K562 (cell line): ENCODE data around the gene TBX10. TPM values are rescaled to one million over a fixed set of nuclear protein-coding genes. Genes with fewer than 3 reads are reported as not detected.

ENCODE experiments used
- ATAC-seq: fragments of 200-7000 bp; cut with Tn5 transposase; 3 replicates; pipeline ENCODE4 v1.9.1; 2020; ENCODE audit warnings: moderate library complexity
- BruUV-seq: library from RNA; stranded (reverse); fragments of 400-500 nt; replicated peaks from 2 replicates; lab custom pipeline; 2021; lab: Mats Ljungman, UMichigan
- CTCF ChIA-PET: fragments of 300-600 bp; formaldehyde crosslinking; extraction: SDS; loops from one replicate; lab custom pipeline; 2021; ENCODE audit warnings: low intra/inter-chr PET ratio; lab: Yijun Ruan, JAX
- POLR2A ChIA-PET: fragments of 300-600, 350-650 bp; sonication (Branson Sonifier 250); formaldehyde crosslinking; extraction: SDS; loops from one replicate; lab custom pipeline; 2021; ENCODE audit warnings: antibody characterized with exemption, inconsistent platforms; lab: Yijun Ruan, JAX
- DNase-seq, 4 experiments: peaks; one replicate each; pipeline versions ENCODE4 v3.0.0 to v3.0.0-alpha.2; 2011 to 2018; ENCODE audit warnings: low spot score in 3 of 4, mixed read lengths in 3 of 4; ENCODE audit errors: extremely low read depth in 1 of 4
- FAIRE-seq: peaks from 2 replicates; lab custom pipeline; 2011; peaks lifted over from hg19 to GRCh38; lab: Jason Lieb, UNC
- H2AFZ ChIP-seq: 2 replicates; pipeline ENCODE4 v1.6.0; 2011; ENCODE audit warnings: low read depth, low read length, control low read depth, inconsistent platforms
- H3K27ac ChIP-seq: fragments of 200-600 bp; 3 replicates; pipeline ENCODE4 v1.8.0; 2011; ENCODE audit warnings: low read depth, mild to moderate bottlenecking, control low read depth, inconsistent platforms, low read length, moderate library complexity, mixed read lengths; ENCODE audit errors: extremely low read depth
- H3K27me3 ChIP-seq, 2 experiments: fragments of 300-600 bp in 1 of 2; 2 replicates in 1 of 2; 3 replicates in 1 of 2; pipeline versions ENCODE4 v1.6.0 to v1.8.0; 2011; ENCODE audit warnings: inconsistent platforms in 2 of 2, low read length in 2 of 2, mild to moderate bottlenecking in 1 of 2, mixed read lengths in 1 of 2, moderate library complexity in 1 of 2; ENCODE audit not compliant: control insufficient read depth in 2 of 2, insufficient read depth in 2 of 2
- H3K36me3 ChIP-seq: fragments of 300-600 bp; 3 replicates; pipeline ENCODE4 v1.8.0; 2011; ENCODE audit warnings: mild to moderate bottlenecking, low read length, inconsistent platforms; ENCODE audit not compliant: control insufficient read depth, insufficient read depth
- H3K4me1 ChIP-seq, 2 experiments: fragments of 200-600 bp in 1 of 2; replicated peaks in 1 of 2; 2 replicates in 1 of 2; 3 replicates in 1 of 2; pipeline versions ENCODE4 v1.5.1 to v1.8.0; 2011; ENCODE audit warnings: inconsistent platforms in 2 of 2, low read length in 2 of 2, mild to moderate bottlenecking in 1 of 2, mixed read lengths in 1 of 2, moderate library complexity in 1 of 2; ENCODE audit not compliant: control insufficient read depth in 2 of 2, insufficient read depth in 2 of 2
- H3K4me2 ChIP-seq: 2 replicates; pipeline ENCODE4 v1.6.1; 2011; ENCODE audit warnings: low read length, control low read depth, inconsistent platforms, mixed read lengths; ENCODE audit not compliant: insufficient read depth
- H3K4me3 ChIP-seq: fragments of 200-600 bp; sonication (generic), shearing (Covaris generic); 2 replicates; pipeline ENCODE4 v1.5.1; 2016; ENCODE audit warnings: control low read depth, inconsistent platforms
- H3K79me2 ChIP-seq: fragments of 200-600 bp; 3 replicates; pipeline ENCODE4 v1.8.0; 2011; ENCODE audit warnings: low read length, inconsistent platforms; ENCODE audit not compliant: control insufficient read depth, insufficient read depth
- H3K9ac ChIP-seq, 2 experiments: 2 replicates each; pipeline versions ENCODE4 v1.6.0 to v1.6.1; 2011; ENCODE audit warnings: low read depth in 2 of 2, low read length in 2 of 2, control low read depth in 1 of 2, inconsistent platforms in 1 of 2, mild to moderate bottlenecking in 1 of 2, mixed read lengths in 1 of 2; ENCODE audit not compliant: insufficient read depth in 1 of 2
- H3K9me1 ChIP-seq: one replicate; pipeline ENCODE4 v1.6.0; 2011; ENCODE audit warnings: inconsistent platforms, mild to moderate bottlenecking, low read length, moderate library complexity; ENCODE audit not compliant: control insufficient read depth, insufficient read depth
- H3K9me3 ChIP-seq: replicated peaks from 2 replicates; pipeline ENCODE4 v1.5.1; 2011; ENCODE audit warnings: low read depth, low read length, inconsistent platforms; ENCODE audit not compliant: control insufficient read depth, insufficient read depth
- H4K20me1 ChIP-seq: replicated peaks from 2 replicates; pipeline ENCODE4 v1.6.1; 2011; ENCODE audit warnings: low read length, inconsistent platforms, mixed read lengths; ENCODE audit not compliant: control insufficient read depth, insufficient read depth
- ARHGAP35 ChIP-seq: fragments of 450-650 bp; IDR thresholded peaks from 2 replicates; pipeline ENCODE4 v1.6.1; 2018; ENCODE audit not compliant: partially characterized antibody
- BRD9 ChIP-seq: fragments of 450-650 bp; IDR thresholded peaks from 2 replicates; pipeline ENCODE4 v1.6.1; 2018; ENCODE audit warnings: low read depth; ENCODE audit not compliant: partially characterized antibody
- CC2D1A ChIP-seq: fragments of 450-650 bp; IDR thresholded peaks from 2 replicates; pipeline ENCODE4 v1.6.1; 2017; ENCODE audit warnings: mild to moderate bottlenecking
- E2F3 ChIP-seq: fragments of 250-450 bp; sonication (Bioruptor Pico); IDR thresholded peaks from 2 replicates; pipeline ENCODE4 v1.4.0; 2020; ENCODE audit warnings: mild to moderate bottlenecking
- FOXA1 ChIP-seq: fragments of 450-650 bp; IDR thresholded peaks from 2 replicates; pipeline ENCODE4 v1.6.1; 2016; ENCODE audit warnings: mild to moderate bottlenecking, borderline replicate concordance
- GTF2E2 ChIP-seq: fragments of 200-800 bp; sonication (Bioruptor generic); IDR thresholded peaks from 2 replicates; pipeline ENCODE4 v1.6.1; 2016; ENCODE audit warnings: missing genetic modification characterization, missing compliant biosample characterization
- HNRNPK ChIP-seq: fragments of 200-400 bp; formaldehyde crosslinking; IDR thresholded peaks from one replicate; pipeline ENCODE4 v1.6.1; 2018; ENCODE audit warnings: mild to moderate bottlenecking, low read depth, low read length; ENCODE audit not compliant: poor library complexity, severe bottlenecking
- MEF2A ChIP-seq: IDR thresholded peaks from 2 replicates; pipeline ENCODE4 v1.6.1; 2011; ENCODE audit warnings: low read depth, mild to moderate bottlenecking, low read length, moderate library complexity; ENCODE audit not compliant: control insufficient read depth
- NFE2 ChIP-seq: IDR thresholded peaks from 2 replicates; pipeline ENCODE4 v1.6.1; 2014; ENCODE audit warnings: antibody characterized with exemption, low read depth
- PHF20 ChIP-seq: fragments of 450-650 bp; IDR thresholded peaks from 2 replicates; pipeline ENCODE4 v1.6.1; 2018; ENCODE audit not compliant: partially characterized antibody
- SLC30A9 ChIP-seq: fragments of 250-450 bp; sonication (Bioruptor Pico); IDR thresholded peaks from 2 replicates; pipeline ENCODE4 v1.8.0; 2022; ENCODE audit warnings: mild to moderate bottlenecking, moderate library complexity
- SREBF1 ChIP-seq: fragments of 150-350 bp; IDR thresholded peaks from 2 replicates; pipeline ENCODE4 v1.6.1; 2014; ENCODE audit warnings: antibody characterized with exemption, low read depth, low read length, borderline replicate concordance
- SRSF3 ChIP-seq: fragments of 200-400 bp; formaldehyde crosslinking; IDR thresholded peaks from 2 replicates; pipeline ENCODE4 v1.6.1; 2016; ENCODE audit warnings: mild to moderate bottlenecking, low read length, moderate library complexity; ENCODE audit not compliant: insufficient read depth
- STAT5A ChIP-seq: IDR thresholded peaks from 2 replicates; pipeline ENCODE4 v1.6.1; 2012; ENCODE audit warnings: low read length, inconsistent platforms, borderline replicate concordance
- U2AF1 ChIP-seq: fragments of 200-400 bp; formaldehyde crosslinking; optimal IDR thresholded peaks from 2 replicates; pipeline ENCODE3; 2017; ENCODE audit warnings: mild to moderate bottlenecking, low read depth, low read length, moderate library complexity
- ZBTB1 ChIP-seq: sonication (generic); formaldehyde crosslinking; IDR thresholded peaks from 2 replicates; pipeline ENCODE4 v1.8.1; 2023; ENCODE audit warnings: missing genetic modification reagents, low read depth, mild to moderate bottlenecking, borderline replicate concordance
- ZBTB17 ChIP-seq: fragments of 450-650 bp; formaldehyde crosslinking; IDR thresholded peaks from 2 replicates; pipeline ENCODE4 v1.4.0; 2020; ENCODE audit warnings: mild to moderate bottlenecking
- ZNF140 ChIP-seq: fragments of 250-450 bp; sonication (Bioruptor Pico); IDR thresholded peaks from 2 replicates; pipeline ENCODE4 v1.8.0; 2021; ENCODE audit warnings: moderate library complexity, mild to moderate bottlenecking, inconsistent platforms
- WGBS: fragments of 100-300 bp; shearing (Covaris generic); methylation state at CpG from one replicate; pipeline ENCODE4 v1.1.6; 2016; ENCODE audit warnings: low coverage, mixed read lengths; ENCODE audit not compliant: insufficient coverage; ENCODE audit errors: missing lambda C conversion rate; 5-methylcytosine and 5-hydroxymethylcytosine counted together
- in situ Hi-C: fragments of 300-500 bp; cut with MboI; formaldehyde crosslinking; loops from 4 replicates; pipeline ENCODE4 v1.15.0; 2018; ENCODE audit warnings: inconsistent platforms, mixed read lengths
- intact Hi-C: fragments of 100-400 bp; cut with micrococcal nuclease; formaldehyde crosslinking; loops from 2 replicates; pipeline ENCODE4 v1.14.2; 2022
- polyA plus RNA-seq, 8 experiments: library from polyadenylated mRNA; depleted of rRNA in 4 of 8; stranded (reverse) in 5 of 8; unstranded in 3 of 8; fragments of >200 nt; fragmentation: Nextera tagmentation in 2 of 8; fragmentation: Illumina TruSeq in 1 of 8; extraction: Ambion mirVana in 2 of 8; extraction: Trizol in 1 of 8; gene quantifications; 2 replicates each; pipeline versions ENCODE4 v1.2.1 to v1.2.3, GENCODE V29; 2011 to 2014; ENCODE audit warnings: inconsistent platforms in 1 of 8, missing spikeins in 1 of 8
- total RNA-seq, 7 experiments: library from RNA; depleted of rRNA in 6 of 7; stranded (reverse); fragments of >200 nt in 6 of 7; fragmentation: Illumina TruSeq in 2 of 7; extraction: Trizol in 2 of 7; gene quantifications; 2 replicates each; pipeline versions ENCODE4 v1.2.1 to v1.2.3, GENCODE V29; 2011 to 2021; ENCODE audit warnings: low replicate concordance in 1 of 7
- TF ChIP-seq, protein P1 (sequence below), 2 experiments: fragments of 450-650 bp in 1 of 2; IDR thresholded peaks; 2 replicates each; pipeline ENCODE4 v1.6.1; 2011 to 2017; ENCODE audit warnings: low read depth in 2 of 2, antibody characterized with exemption in 1 of 2, borderline replicate concordance in 1 of 2, low read length in 1 of 2, mild to moderate bottlenecking in 1 of 2, mixed read lengths in 1 of 2; ENCODE audit not compliant: control insufficient read depth in 1 of 2

The TBX10 gene
- total and polyA plus RNA-seq, 9 of the 15 experiments (the other 6 are each of a cell fraction or from before 2014, with no cell fraction given) = not detected

DNA sequence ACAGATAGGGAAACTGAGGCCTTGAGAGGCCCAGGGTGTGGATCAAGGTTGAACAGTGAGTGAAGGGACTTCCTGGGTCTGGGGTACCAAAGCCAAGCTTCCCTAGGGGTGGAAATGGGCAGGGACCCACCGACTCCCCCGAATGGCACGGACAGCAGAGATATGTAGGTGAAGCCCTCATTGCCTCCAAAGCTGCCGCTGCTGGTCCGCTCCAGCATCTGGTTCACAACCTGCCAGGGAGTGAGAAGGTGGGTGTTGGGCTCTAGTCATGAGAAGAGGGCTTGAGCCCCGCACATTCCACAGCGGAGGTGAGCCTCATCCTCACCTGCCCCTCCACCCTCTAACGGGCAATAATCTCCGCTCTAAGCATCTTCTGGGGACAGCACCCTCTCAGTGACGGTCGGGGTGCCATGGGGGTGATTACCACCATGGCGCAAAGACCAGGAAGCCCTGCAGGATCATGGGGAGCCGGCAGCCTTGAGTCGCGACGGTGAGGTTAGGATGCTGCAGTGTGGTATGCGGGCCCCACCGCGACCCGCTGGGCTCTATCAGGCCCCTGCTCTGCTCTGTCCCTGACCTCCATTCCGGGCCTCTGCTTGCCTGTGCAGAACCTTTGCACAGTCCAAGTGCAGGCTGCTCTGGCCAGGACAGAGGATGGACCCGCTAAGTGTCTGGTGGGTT, 24.1 kb upstream of the TBX10 start:
- FAIRE-seq = no peak
- no peaks in the 10 kb centered on the region for H3K79me2 ChIP-seq

More for the DNA sequence above, 24.1 kb upstream of the TBX10 start:
- Histone ChIP-seq H3K4me2 (no peak overlapping the region), H3K9ac (peak overlapping the region in 1 of 2 experiments; percentile 9; a peak in 1 of 4 replicates), H3K27ac (no peak overlapping the region), H3K9me3 (no peaks in the 10 kb centered on the region), H3K9me1 (no peaks in the 10 kb centered on the region), H3K4me3 (no peak overlapping the region), H3K36me3 (no peaks in the 10 kb centered on the region), H2AFZ (no peak overlapping the region), H3K4me1 (peaks cover 0 to 25% of the 10 kb centered on the region in 2 experiments; a peak in 2 of 5 replicates), H3K27me3 (peaks cover 16 to 38% of the 10 kb centered on the region in 2 experiments; a peak in 3 of 5 replicates), H4K20me1 (0 out of 2 replicates have a peak, but pooled peaks cover 9% of the 10 kb centered on the region)
- WGBS = 8% methylated on average over 22 of the region's 22 CpGs
- in situ Hi-C loops = loop anchor here (10.0 kb wide), 1 partner anchor 131 kb away; no protein-coding TSS in a partner anchor
- CTCF ChIA-PET = no interaction called here
- peak in 3 of 4 experiments; percentile 3 to 6 (median 4) for DNase-seq
- intact Hi-C loops = no loop called here
- POLR2A ChIA-PET = interaction anchor here (0.6 kb wide), 1 partner anchor 13 kb away, joined by 3 read pairs; the partner anchor contains the start of gene ACY3
- ATAC-seq = no peak
- TF ChIP-seq, protein P1, sequence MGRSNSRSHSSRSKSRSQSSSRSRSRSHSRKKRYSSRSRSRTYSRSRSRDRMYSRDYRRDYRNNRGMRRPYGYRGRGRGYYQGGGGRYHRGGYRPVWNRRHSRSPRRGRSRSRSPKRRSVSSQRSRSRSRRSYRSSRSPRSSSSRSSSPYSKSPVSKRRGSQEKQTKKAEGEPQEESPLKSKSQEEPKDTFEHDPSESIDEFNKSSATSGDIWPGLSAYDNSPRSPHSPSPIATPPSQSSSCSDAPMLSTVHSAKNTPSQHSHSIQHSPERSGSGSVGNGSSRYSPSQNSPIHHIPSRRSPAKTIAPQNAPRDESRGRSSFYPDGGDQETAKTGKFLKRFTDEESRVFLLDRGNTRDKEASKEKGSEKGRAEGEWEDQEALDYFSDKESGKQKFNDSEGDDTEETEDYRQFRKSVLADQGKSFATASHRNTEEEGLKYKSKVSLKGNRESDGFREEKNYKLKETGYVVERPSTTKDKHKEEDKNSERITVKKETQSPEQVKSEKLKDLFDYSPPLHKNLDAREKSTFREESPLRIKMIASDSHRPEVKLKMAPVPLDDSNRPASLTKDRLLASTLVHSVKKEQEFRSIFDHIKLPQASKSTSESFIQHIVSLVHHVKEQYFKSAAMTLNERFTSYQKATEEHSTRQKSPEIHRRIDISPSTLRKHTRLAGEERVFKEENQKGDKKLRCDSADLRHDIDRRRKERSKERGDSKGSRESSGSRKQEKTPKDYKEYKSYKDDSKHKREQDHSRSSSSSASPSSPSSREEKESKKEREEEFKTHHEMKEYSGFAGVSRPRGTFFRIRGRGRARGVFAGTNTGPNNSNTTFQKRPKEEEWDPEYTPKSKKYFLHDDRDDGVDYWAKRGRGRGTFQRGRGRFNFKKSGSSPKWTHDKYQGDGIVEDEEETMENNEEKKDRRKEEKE (IDR thresholded peaks at IDR 0.05; ENCODE audit: borderline replicate concordance in 1 of 2, control insufficient read depth in 1 of 2, low read depth in 2 of 2, low read length in 1 of 2) = no peak
- TF ChIP-seq SRSF3 (no peak), CC2D1A (no peak), STAT5A (no peak), FOXA1 (no peak), SLC30A9 (CRISPR knock-in tag) (no peak), NFE2 (no peak), GTF2E2 (tag) (no peak), MEF2A (no peak), U2AF1 (no peak), HNRNPK (no peak), ZBTB17 (CRISPR knock-in tag) (no peak), ARHGAP35 (no peak), ZBTB1 (CRISPR knock-in tag) (no peak), PHF20 (no peak), BRD9 (no peak), E2F3 (CRISPR knock-in tag) (no peak), ZNF140 (CRISPR knock-in tag) (no peak), SREBF1 (no peak)
- no TSS peak for BruUV-seq
